Endothelial cell of umbilical vein (primary cell): ENCODE data around the gene KIN. TPM values are rescaled to one million over a fixed set of nuclear protein-coding genes. Genes with fewer than 3 reads are reported as not detected.

Source experiments
- BruUV-seq: library from RNA; stranded (reverse); fragments of 400-500 nt; replicated peaks from 2 replicates; lab custom pipeline; 2021; lab: Mats Ljungman, UMichigan
- CTCF ChIA-PET: fragments of 300-600, 350-600 bp; sonication (Branson Sonifier 250); formaldehyde crosslinking; loops from one replicate; lab custom pipeline; 2021; ENCODE audit warnings: antibody characterized with exemption, inconsistent platforms; lab: Charles Lee
- POLR2A ChIA-PET: fragments of 300-600, 350-600 bp; sonication (Branson Sonifier 250); formaldehyde crosslinking; loops from one replicate; lab custom pipeline; 2021; ENCODE audit warnings: antibody characterized with exemption, inconsistent platforms; lab: Charles Lee
- DNase-seq: peaks from one replicate; pipeline ENCODE4 v3.0.0-alpha.2; 2011; ENCODE audit warnings: low read depth, low spot score
- FAIRE-seq: peaks from 2 replicates; lab custom pipeline; 2011; peaks lifted over from hg19 to GRCh38; lab: Jason Lieb, UNC
- H2AFZ ChIP-seq: 2 replicates; pipeline ENCODE4 v1.6.0; 2012; ENCODE audit warnings: low read depth, low read length, control low read depth, inconsistent platforms
- H3K27ac ChIP-seq: 2 replicates; pipeline ENCODE4 v1.5.1; 2011; ENCODE audit warnings: low read depth, mild to moderate bottlenecking, control low read depth, low read length, moderate library complexity; ENCODE audit not compliant: insufficient read depth
- H3K27me3 ChIP-seq, 2 experiments: 2 replicates each; pipeline versions ENCODE4 v1.6.0 to v1.6.1; 2011; ENCODE audit warnings: low read length in 2 of 2, mixed read lengths in 1 of 2; ENCODE audit not compliant: control insufficient read depth in 2 of 2, insufficient read depth in 2 of 2
- H3K36me3 ChIP-seq, 2 experiments: 2 replicates in 1 of 2; 3 replicates in 1 of 2; pipeline ENCODE4 v1.5.1; 2011; ENCODE audit warnings: low read length in 2 of 2, mild to moderate bottlenecking in 1 of 2, moderate library complexity in 1 of 2; ENCODE audit not compliant: control insufficient read depth in 2 of 2, insufficient read depth in 2 of 2; ENCODE audit errors: extremely low read depth in 1 of 2
- H3K4me1 ChIP-seq: 3 replicates; pipeline ENCODE4 v1.5.1; 2011; ENCODE audit warnings: mild to moderate bottlenecking, low read length; ENCODE audit not compliant: control insufficient read depth, insufficient read depth; ENCODE audit errors: extremely low read depth
- H3K4me2 ChIP-seq: 2 replicates; pipeline ENCODE4 v1.6.1; 2011; ENCODE audit warnings: low read length, control low read depth, mixed read lengths; ENCODE audit not compliant: insufficient read depth
- H3K4me3 ChIP-seq, 3 experiments: fragments of 200-600 bp in 1 of 3; sonication (generic), shearing (Covaris generic) in 1 of 3; replicated peaks in 1 of 3; 2 replicates each; pipeline ENCODE4 v1.5.1; 2011 to 2016; ENCODE audit warnings: control low read depth in 3 of 3, low read length in 3 of 3, mild to moderate bottlenecking in 2 of 3, inconsistent platforms in 1 of 3, low read depth in 1 of 3, moderate library complexity in 1 of 3; ENCODE audit not compliant: insufficient read depth in 1 of 3
- H3K79me2 ChIP-seq: 2 replicates; pipeline ENCODE4 v1.6.0; 2012; ENCODE audit warnings: low read length, inconsistent platforms; ENCODE audit not compliant: control insufficient read depth, insufficient read depth
- H3K9ac ChIP-seq: replicated peaks from 2 replicates; pipeline ENCODE3; 2011; ENCODE audit warnings: low read length, control low read depth; ENCODE audit not compliant: insufficient read depth; ENCODE audit errors: extremely low read depth
- H3K9me1 ChIP-seq: replicated peaks from 3 replicates; pipeline ENCODE4 v1.6.0; 2011; ENCODE audit warnings: mild to moderate bottlenecking, low read length; ENCODE audit not compliant: control insufficient read depth, insufficient read depth; ENCODE audit errors: extremely low read depth
- H3K9me3 ChIP-seq: replicated peaks from 2 replicates; pipeline ENCODE4 v1.5.1; 2012; ENCODE audit warnings: low read length, inconsistent platforms; ENCODE audit not compliant: control insufficient read depth, insufficient read depth
- H4K20me1 ChIP-seq: replicated peaks from 2 replicates; pipeline ENCODE3; 2011; ENCODE audit warnings: mild to moderate bottlenecking, low read length; ENCODE audit not compliant: control insufficient read depth, insufficient read depth; ENCODE audit errors: extremely low read depth
- CTCF ChIP-seq, 2 donors: IDR thresholded peaks; 1 replicate in 1 of 2; 2 replicates in 1 of 2; pipeline ENCODE4 v1.5.1; 2011; ENCODE audit warnings: low read length in 2 of 2, mild to moderate bottlenecking in 2 of 2, moderate library complexity in 2 of 2, control low read depth in 1 of 2, inconsistent platforms in 1 of 2, low read depth in 1 of 2; ENCODE audit not compliant: insufficient read depth in 1 of 2; ENCODE audit errors: extremely low read depth in 1 of 2
- EZH2 ChIP-seq: IDR thresholded peaks from 2 replicates; pipeline ENCODE4 v1.6.1; 2012; ENCODE audit warnings: borderline replicate concordance, low read depth, mild to moderate bottlenecking, moderate library complexity, low read length, inconsistent platforms; ENCODE audit not compliant: severe bottlenecking
- FOS ChIP-seq: IDR thresholded peaks from 2 replicates; pipeline ENCODE4 v1.6.1; 2011; ENCODE audit warnings: mild to moderate bottlenecking, low read length, moderate library complexity, borderline replicate concordance; ENCODE audit not compliant: insufficient read depth
- GATA2 ChIP-seq: IDR thresholded peaks from 2 replicates; pipeline ENCODE4 v1.7.0; 2011; ENCODE audit warnings: low read depth, mild to moderate bottlenecking, moderate library complexity, mixed read lengths, low read length; ENCODE audit not compliant: insufficient read length, insufficient read depth
- JUN ChIP-seq: IDR thresholded peaks from 2 replicates; pipeline ENCODE4 v1.6.1; 2011; ENCODE audit warnings: borderline replicate concordance, low read depth; ENCODE audit not compliant: insufficient read length, insufficient read depth
- MAX ChIP-seq: IDR thresholded peaks from 2 replicates; pipeline ENCODE4 v1.6.1; 2011; ENCODE audit not compliant: insufficient read depth, insufficient read length
- POLR2A ChIP-seq: IDR thresholded peaks from 2 replicates; pipeline ENCODE4 v1.6.1; 2012; ENCODE audit warnings: low read depth, mild to moderate bottlenecking, control low read depth, low read length
- POLR2AphosphoS5 ChIP-seq: IDR thresholded peaks from 2 replicates; pipeline ENCODE4 v1.6.1; 2012; ENCODE audit warnings: low read depth, mild to moderate bottlenecking, control low read depth, low read length, moderate library complexity; ENCODE audit not compliant: insufficient read depth
- dilution Hi-C: fragments of 300-500 bp; cut with MboI; formaldehyde crosslinking; loops from one replicate; pipeline ENCODE4 v1.15.0; 2019; ENCODE audit warnings: low sequenced_read_pairs; ENCODE audit not compliant: extremely low pct_ligation_motif_present
- intact Hi-C: fragments of 100-400 bp; cut with micrococcal nuclease; formaldehyde crosslinking; loops from one replicate; pipeline ENCODE4 v1.10.0; 2022
- polyA plus RNA-seq, 4 experiments: library from polyadenylated mRNA; depleted of rRNA in 3 of 4; stranded (reverse) in 3 of 4; unstranded in 1 of 4; fragments of >200 nt; gene quantifications; 2 replicates each; pipeline versions ENCODE4 v1.2.1 to v1.2.3, GENCODE V29; 2011 to 2012; ENCODE audit warnings: missing spikeins in 1 of 4
- total RNA-seq: library from RNA; stranded (reverse); gene quantifications from 2 replicates; pipeline ENCODE4 v1.2.3, GENCODE V29; 2021

Gene KIN
- total and polyA plus RNA-seq, 2 donors (not counting 3 experiments of a cell fraction or from before 2014, with no cell fraction given), result 2.6 to 14.4 TPM

- H3K4me1 ChIP-seq, result no peaks in the 10 kb centered on the region
- no peaks in the 10 kb centered on the region for H3K36me3 ChIP-seq
- peaks cover 0 to 2% of the 10 kb centered on the region in 2 experiments for H3K27me3 ChIP-seq
- H3K27ac ChIP-seq, result no peak overlapping the region
- ChIA-PET CTCF (no interaction called here), POLR2A (no interaction called here)
- H4K20me1 ChIP-seq, result no peaks in the 10 kb centered on the region
- intact Hi-C loops, result no loop called here
- no peak overlapping the region for H3K9ac ChIP-seq
- H3K79me2 ChIP-seq, result no peaks in the 10 kb centered on the region
- DNase-seq (no peak), FAIRE-seq (no peak)
- no TSS peak for BruUV-seq
- H2AFZ ChIP-seq, result no peak overlapping the region
- no peak overlapping the region for H3K4me3 ChIP-seq
- TF ChIP-seq FOS, result no peak
- no peak for TF ChIP-seq CTCF (IDR thresholded peaks at IDR 0.05; ENCODE audit: extremely low read depth in 1 of 2, insufficient read depth in 1 of 2, low read depth in 1 of 2, low read length in 2 of 2)
- TF ChIP-seq MAX, result no peak
- no peak for TF ChIP-seq GATA2
- no peak for TF ChIP-seq EZH2
- no peak for TF ChIP-seq JUN
- TF ChIP-seq POLR2A, result no peak
- no peak for TF ChIP-seq POLR2AphosphoS5
- H3K9me3 ChIP-seq, result no peaks in the 10 kb centered on the region
- no peaks in the 10 kb centered on the region for H3K9me1 ChIP-seq
- no peak overlapping the region for H3K4me2 ChIP-seq
- dilution Hi-C loops, result no loop called here
These were observed 82.5 kb downstream of the KIN start for GRCh38 chr10:7705341-7705740.
